Measurements from ENCODE around the gene LRMDA.

The LRMDA gene

DNA sequence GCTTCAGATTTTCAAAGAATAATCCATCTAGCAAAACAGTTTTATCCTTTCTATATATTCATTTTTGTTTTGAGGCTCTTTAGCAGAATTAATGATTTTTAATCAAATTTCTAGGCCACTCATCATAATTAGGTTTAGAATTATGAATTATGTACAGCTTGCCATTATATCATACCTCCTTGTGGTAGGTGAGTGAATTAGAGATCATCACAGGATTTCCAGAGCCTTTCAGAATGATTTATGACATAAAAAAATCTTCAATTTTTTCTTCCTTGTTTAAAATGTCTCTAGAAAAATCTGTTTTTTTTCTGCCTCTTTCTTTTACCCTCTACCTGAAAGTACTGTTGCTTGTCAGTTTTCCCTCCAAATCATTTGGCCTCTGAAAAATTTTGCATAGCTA is 433.3 kb downstream of the LRMDA start:
- no peak for TF ChIP-seq CTCF (IDR thresholded peaks at IDR 0.05; ENCODE audit: low read depth, low read length)
- no peak for DNase-seq (ENCODE audit: extremely low read depth, low read depth)

DNA sequence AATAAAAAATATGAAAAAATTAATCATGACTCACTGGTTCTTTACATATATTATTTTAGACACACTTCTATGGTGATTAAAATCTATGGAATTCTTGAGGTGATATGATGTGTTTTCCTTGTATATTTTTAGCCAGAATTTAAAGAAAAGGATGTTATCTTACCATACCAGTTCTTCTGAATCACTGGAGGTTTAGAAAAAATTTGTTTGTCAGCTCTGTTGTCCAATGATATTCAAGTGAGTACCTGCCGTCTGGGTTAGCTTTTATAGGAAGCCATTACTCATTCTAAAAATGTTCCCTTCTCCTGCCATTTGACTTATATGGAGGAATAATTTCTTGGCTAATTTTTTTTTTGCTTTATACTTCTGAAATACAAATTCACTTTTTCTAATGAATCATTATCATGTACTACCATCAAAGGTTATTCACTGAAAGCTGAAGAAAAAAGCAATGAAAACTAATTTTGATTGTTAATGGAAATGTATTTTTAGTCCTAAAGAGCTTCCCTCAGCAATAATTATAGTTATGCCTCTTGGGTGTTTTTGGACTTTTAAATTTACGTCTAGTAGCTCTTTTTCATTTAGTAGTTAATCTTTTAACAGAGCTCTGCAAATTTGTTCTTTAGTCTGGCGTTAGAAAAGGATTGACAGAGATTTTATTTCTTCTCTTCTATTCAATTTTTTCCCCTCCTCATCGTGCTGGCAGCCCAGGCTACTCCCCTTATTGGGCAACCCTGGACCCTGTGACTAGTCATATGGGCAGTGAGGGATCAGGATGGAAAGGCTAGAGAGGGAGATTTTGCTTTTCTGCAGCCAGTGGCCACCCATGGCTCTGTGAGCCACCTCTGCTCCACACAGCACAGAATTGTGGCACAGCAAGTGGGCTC is 434.2 kb downstream of the LRMDA start:
- no peak for TF ChIP-seq CTCF (IDR thresholded peaks at IDR 0.05; ENCODE audit: low read depth, low read length)
- DNase-seq (ENCODE audit: extremely low read depth, low read depth): no peak

GRCh38 chr10:75866300-75866625 is 434.8 kb downstream of the LRMDA start:
- TF ChIP-seq CTCF (IDR thresholded peaks at IDR 0.05; ENCODE audit: low read depth, low read length): no peak
- no peak for DNase-seq (ENCODE audit: extremely low read depth, low read depth)

DNA sequence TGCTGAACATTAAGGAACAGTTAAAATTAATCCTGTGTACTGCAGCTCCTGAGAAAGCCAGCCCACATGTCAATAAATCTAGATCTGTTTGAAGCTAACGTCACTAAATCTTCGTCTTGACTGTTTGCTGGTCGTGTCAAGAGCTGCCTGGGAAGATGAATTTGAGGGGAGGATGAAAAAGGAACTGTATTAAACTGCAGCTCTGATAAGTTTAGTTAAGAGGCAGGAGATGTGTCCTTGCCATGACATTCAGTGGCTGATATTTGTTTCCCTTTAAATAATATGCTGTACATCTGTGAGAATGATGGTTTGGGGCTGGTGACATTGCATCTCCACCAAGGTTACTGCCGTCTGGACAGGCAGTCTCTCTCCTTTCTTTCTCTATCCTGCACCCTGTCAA is 435.3 kb downstream of the LRMDA start:
- DNase-seq (ENCODE audit: extremely low read depth, low read depth): no peak
- TF ChIP-seq CTCF (IDR thresholded peaks at IDR 0.05; ENCODE audit: low read depth, low read length): no peak

- TF ChIP-seq CTCF (IDR thresholded peaks at IDR 0.05; ENCODE audit: low read depth, low read length): no peak
Measured at GRCh38 chr10:75868574-75868973, 437.1 kb downstream of the LRMDA start.

DNA sequence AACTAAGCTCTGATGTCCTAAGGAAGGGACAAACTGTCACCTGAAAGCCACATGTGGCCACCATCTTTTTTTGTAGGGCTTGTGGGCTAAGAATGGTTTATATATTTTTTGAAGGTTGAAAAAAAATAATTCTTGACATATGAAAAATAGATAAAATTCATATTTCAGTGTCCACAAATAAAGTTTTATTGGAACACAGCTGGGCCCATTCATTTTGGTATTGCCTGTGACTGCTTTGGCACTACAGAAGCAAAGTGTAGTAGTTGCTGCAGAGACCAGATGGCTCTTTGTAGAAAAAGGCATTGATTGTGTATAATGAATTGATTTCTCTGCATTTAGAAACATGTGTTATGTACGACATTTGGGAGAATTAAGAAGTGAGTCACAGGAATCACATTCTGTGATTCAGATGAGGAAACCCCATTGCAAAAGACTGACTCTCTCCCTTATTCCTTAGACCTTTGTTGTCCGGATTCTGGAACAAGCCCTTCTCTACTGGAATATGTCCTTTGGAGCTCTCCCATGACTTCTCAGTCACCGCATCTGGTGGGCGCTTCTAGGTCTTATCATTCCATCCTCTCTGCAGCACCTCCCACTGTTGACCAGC is 438.7 kb downstream of the LRMDA start:
- DNase-seq (ENCODE audit: extremely low read depth, low read depth): no peak
- TF ChIP-seq CTCF (IDR thresholded peaks at IDR 0.05; ENCODE audit: low read depth, low read length): no peak

More at GRCh38 chr10:75868574-75868973, 437.1 kb downstream of the LRMDA start:
- DNase-seq (ENCODE audit: extremely low read depth, low read depth): no peak

DNA sequence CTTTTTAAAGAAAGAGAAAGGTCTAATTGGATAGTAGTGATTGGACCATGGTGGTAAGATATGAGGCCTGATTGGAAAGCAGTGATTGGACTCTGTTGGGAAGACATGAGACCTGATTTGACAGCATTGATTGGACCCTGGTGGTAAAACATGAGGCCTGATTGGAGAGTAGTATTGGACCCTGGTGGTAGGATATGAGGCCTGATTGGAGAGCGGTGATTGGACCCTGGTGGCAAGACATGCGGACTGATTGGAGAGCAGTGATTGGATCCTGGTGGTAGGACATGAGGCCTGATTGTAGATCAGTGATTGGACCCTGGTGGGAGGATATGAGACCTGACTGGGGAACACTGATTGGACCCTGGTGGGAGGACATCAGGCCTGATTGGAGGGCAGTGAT is 444.3 kb downstream of the LRMDA start:
- no peak for DNase-seq (ENCODE audit: extremely low read depth, low read depth)
- TF ChIP-seq CTCF (IDR thresholded peaks at IDR 0.05; ENCODE audit: low read depth, low read length): no peak

Data from AG09319 (cell line).